H9 (cell line): Measurements from ENCODE around the gene GCNT2. TPM values are rescaled to one million over a fixed set of nuclear protein-coding genes. Genes with fewer than 3 reads are reported as not detected.

Source experiments
- DNase-seq: peaks from one replicate; pipeline ENCODE4 v3.0.0-alpha.2; 2017
- H2AFZ ChIP-seq: one replicate; pipeline ENCODE4 v1.6.1; 2013; ENCODE audit warnings: mild to moderate bottlenecking, low read length, control low read depth, moderate library complexity
- H2AK5ac ChIP-seq: 2 replicates; pipeline ENCODE4 v1.6.1; 2013; ENCODE audit warnings: low read length, control low read depth, mixed read lengths; ENCODE audit not compliant: insufficient read length
- H2BK120ac ChIP-seq: one replicate; pipeline ENCODE4 v1.6.1; 2013; ENCODE audit warnings: low read depth, mild to moderate bottlenecking, low read length, control low read depth, inconsistent platforms; ENCODE audit not compliant: poor library complexity, severe bottlenecking
- H2BK12ac ChIP-seq: 2 replicates; pipeline ENCODE4 v1.6.1; 2013; ENCODE audit warnings: low read length, control low read depth, mixed read lengths, low read depth; ENCODE audit not compliant: insufficient read length
- H2BK15ac ChIP-seq: 2 replicates; pipeline ENCODE4 v1.6.1; 2013; ENCODE audit warnings: low read depth, low read length, control low read depth
- H2BK20ac ChIP-seq: one replicate; pipeline ENCODE4 v1.6.1; 2013; ENCODE audit warnings: low read depth, mild to moderate bottlenecking, low read length, control low read depth, inconsistent platforms; ENCODE audit not compliant: poor library complexity, severe bottlenecking
- H2BK5ac ChIP-seq: 2 replicates; pipeline ENCODE4 v1.6.1; 2013; ENCODE audit warnings: low read length, control low read depth, mixed read lengths; ENCODE audit not compliant: insufficient read length
- H3K14ac ChIP-seq: 2 replicates; pipeline ENCODE4 v1.6.1; 2013; ENCODE audit warnings: low read length, control low read depth; ENCODE audit not compliant: insufficient read depth
- H3K18ac ChIP-seq: 2 replicates; pipeline ENCODE4 v1.6.1; 2013; ENCODE audit warnings: low read depth, mild to moderate bottlenecking, mixed read lengths, low read length, control low read depth; ENCODE audit not compliant: insufficient read length
- H3K23ac ChIP-seq: 2 replicates; pipeline ENCODE4 v1.6.1; 2013; ENCODE audit warnings: low read length, control low read depth, mixed read lengths, low read depth; ENCODE audit not compliant: insufficient read length
- H3K23me2 ChIP-seq: 2 replicates; pipeline ENCODE4 v1.6.1; 2013; ENCODE audit warnings: low read depth, mild to moderate bottlenecking, mixed read lengths, low read length, control low read depth; ENCODE audit not compliant: insufficient read length, poor library complexity, severe bottlenecking
- H3K27ac ChIP-seq: 2 replicates; pipeline ENCODE4 v1.5.1; 2013; ENCODE audit warnings: low read length, control low read depth, mixed read lengths, low read depth; ENCODE audit not compliant: insufficient read length
- H3K27me3 ChIP-seq: 2 replicates; pipeline ENCODE4 v1.6.1; 2013; ENCODE audit warnings: low read length, control low read depth, inconsistent platforms; ENCODE audit not compliant: insufficient read depth
- H3K4ac ChIP-seq: 2 replicates; pipeline ENCODE4 v1.6.1; 2013; ENCODE audit warnings: low read depth, mild to moderate bottlenecking, control low read depth, inconsistent platforms, low read length, moderate library complexity
- H3K4me1 ChIP-seq: 2 replicates; pipeline ENCODE4 v1.6.1; 2013; ENCODE audit warnings: low read length, control low read depth, inconsistent platforms; ENCODE audit not compliant: insufficient read depth
- H3K4me2 ChIP-seq: 2 replicates; pipeline ENCODE4 v1.6.1; 2013; ENCODE audit warnings: low read length, control low read depth, mixed read lengths; ENCODE audit not compliant: insufficient read length, insufficient read depth
- H3K56ac ChIP-seq: 2 replicates; pipeline ENCODE4 v1.6.1; 2013; ENCODE audit warnings: low read depth, mild to moderate bottlenecking, mixed read lengths, low read length, control low read depth; ENCODE audit not compliant: insufficient read length
- H3K79me1 ChIP-seq: 2 replicates; pipeline ENCODE4 v1.6.1; 2013; ENCODE audit warnings: low read depth, mild to moderate bottlenecking, moderate library complexity, low read length, control low read depth, inconsistent platforms; ENCODE audit not compliant: insufficient read depth, poor library complexity, severe bottlenecking
- H3K79me2 ChIP-seq: 2 replicates; pipeline ENCODE4 v1.6.1; 2013; ENCODE audit warnings: low read length, control low read depth, inconsistent platforms; ENCODE audit not compliant: insufficient read depth
- H3K9ac ChIP-seq: 2 replicates; pipeline ENCODE4 v1.6.1; 2013; ENCODE audit warnings: low read length, control low read depth, mixed read lengths; ENCODE audit not compliant: insufficient read length; ENCODE audit errors: extremely low read depth
- H3K9me3 ChIP-seq: one replicate; pipeline ENCODE4 v1.6.1; 2013; ENCODE audit warnings: low read depth, low read length, inconsistent platforms; ENCODE audit not compliant: control insufficient read depth
- H3T11ph ChIP-seq: one replicate; pipeline ENCODE4 v1.6.1; 2013; ENCODE audit warnings: mild to moderate bottlenecking, low read length, control low read depth, inconsistent platforms
- H4K20me1 ChIP-seq: one replicate; pipeline ENCODE4 v1.6.1; 2013; ENCODE audit not compliant: control insufficient read depth, insufficient read length, insufficient read depth
- H4K5ac ChIP-seq: 2 replicates; pipeline ENCODE4 v1.6.1; 2013; ENCODE audit warnings: low read depth, mild to moderate bottlenecking, mixed read lengths, low read length, control low read depth; ENCODE audit not compliant: insufficient read length
- H4K8ac ChIP-seq: replicated peaks from 2 replicates; pipeline ENCODE4 v1.6.1; 2013; ENCODE audit warnings: low read length, control low read depth, mixed read lengths, low read depth; ENCODE audit not compliant: insufficient read length
- H4K91ac ChIP-seq: 2 replicates; pipeline ENCODE4 v1.6.1; 2013; ENCODE audit warnings: low read depth, mild to moderate bottlenecking, moderate library complexity, mixed read lengths, low read length, control low read depth; ENCODE audit not compliant: insufficient read length
- H3K27ac Mint-ChIP-seq, 3 experiments: 2 replicates in 2 of 3; 3 replicates in 1 of 3; pipeline ENCODE4 v1.8.0; 2020 to 2021; ENCODE audit warnings: mixed read lengths in 3 of 3, mild to moderate bottlenecking in 1 of 3, moderate library complexity in 1 of 3
- H3K27me3 Mint-ChIP-seq: 2 replicates; pipeline ENCODE4 v1.8.0; 2021; ENCODE audit warnings: low read depth, mild to moderate bottlenecking, moderate library complexity, mixed read lengths
- H3K36me3 Mint-ChIP-seq, 3 experiments: 2 replicates in 2 of 3; 3 replicates in 1 of 3; pipeline ENCODE4 v1.8.0; 2020 to 2021; ENCODE audit warnings: low read depth in 3 of 3, mixed read lengths in 3 of 3; ENCODE audit not compliant: insufficient read depth in 1 of 3
- H3K4me1 Mint-ChIP-seq, 2 experiments: 2 replicates each; pipeline ENCODE4 v1.8.0; 2020; ENCODE audit warnings: mixed read lengths in 2 of 2
- H3K4me3 Mint-ChIP-seq, 2 experiments: 2 replicates in 1 of 2; 3 replicates in 1 of 2; pipeline ENCODE4 v1.8.0; 2020 to 2021; ENCODE audit warnings: mild to moderate bottlenecking in 2 of 2, mixed read lengths in 2 of 2, moderate library complexity in 1 of 2
- H3K9me3 Mint-ChIP-seq, 2 experiments: 2 replicates in 1 of 2; 3 replicates in 1 of 2; pipeline ENCODE4 v1.8.0; 2020; ENCODE audit warnings: mild to moderate bottlenecking in 2 of 2, mixed read lengths in 2 of 2, moderate library complexity in 1 of 2
- WGBS: extraction: QIAGEN DNeasy Blood & Tissue Kit; methylation state at CpG from one replicate; pipeline ENCODE4 v1.1.7; 2013; ENCODE audit warnings: missing lambda C conversion rate, low lambda C conversion rate, mixed read lengths; ENCODE audit not compliant: insufficient read length; ENCODE audit errors: extremely low coverage; 5-methylcytosine and 5-hydroxymethylcytosine counted together
- total RNA-seq: library from RNA; stranded (reverse); gene quantifications from 2 replicates; pipeline ENCODE4 v1.2.1, GENCODE V29; 2021
- TF ChIP-seq, protein P1 (sequence below): fragments of 200-600 bp; sonication (generic); conservative IDR thresholded peaks from 3 replicates; pipeline ENCODE4 v1.8.0; 2021; ENCODE audit warnings: antibody characterized with exemption, mild to moderate bottlenecking

Gene GCNT2
- total RNA-seq, 1 experiment from 2014 or later = 41.7 TPM

DNA sequence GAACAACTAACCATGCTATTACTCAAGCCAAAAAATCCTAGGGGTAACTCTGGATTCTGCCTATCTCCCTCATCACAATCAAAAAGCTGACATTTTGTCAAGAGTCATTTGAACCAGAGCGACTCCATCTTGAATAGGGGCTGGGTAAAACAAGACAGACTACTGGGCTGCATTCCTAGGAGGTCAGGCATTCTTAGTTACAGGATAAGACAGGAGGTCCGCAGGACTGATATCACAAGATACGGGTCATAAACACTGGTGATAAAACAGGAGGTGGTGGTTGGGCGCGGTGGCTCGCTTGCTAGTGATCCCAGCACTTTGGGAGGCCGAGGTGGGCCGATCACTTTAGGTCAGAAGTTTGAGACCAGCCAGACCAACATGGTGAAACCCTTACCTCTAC is 141.1 kb downstream of the GCNT2 start:
- Histone ChIP-seq H3K9ac (no peak overlapping the region), H4K5ac (no peak overlapping the region), H4K8ac (no peak overlapping the region), H4K20me1 (no peaks in the 10 kb centered on the region), H3K4me1 (no peaks in the 10 kb centered on the region), H2BK15ac (no peak overlapping the region), H3K18ac (no peak overlapping the region), H2AK5ac (no peak overlapping the region), H3K56ac (no peak overlapping the region), H3K4ac (no peak overlapping the region), H2BK12ac (no peak overlapping the region), H3K23ac (no peak overlapping the region), H3K79me1 (no peaks in the 10 kb centered on the region), H2BK5ac (no peak overlapping the region), H3K27me3 (no peaks in the 10 kb centered on the region), H3K23me2 (no peaks in the 10 kb centered on the region), H2BK20ac (no peak overlapping the region), H2AFZ (no peak overlapping the region), H3T11ph (no peak overlapping the region), H3K9me3 (no peaks in the 10 kb centered on the region), H3K27ac (no peak overlapping the region), H3K14ac (no peak overlapping the region), H3K4me2 (no peak overlapping the region), H3K79me2 (no peaks in the 10 kb centered on the region), H4K91ac (no peak overlapping the region), H2BK120ac (no peak overlapping the region)
- TF ChIP-seq, protein P1, sequence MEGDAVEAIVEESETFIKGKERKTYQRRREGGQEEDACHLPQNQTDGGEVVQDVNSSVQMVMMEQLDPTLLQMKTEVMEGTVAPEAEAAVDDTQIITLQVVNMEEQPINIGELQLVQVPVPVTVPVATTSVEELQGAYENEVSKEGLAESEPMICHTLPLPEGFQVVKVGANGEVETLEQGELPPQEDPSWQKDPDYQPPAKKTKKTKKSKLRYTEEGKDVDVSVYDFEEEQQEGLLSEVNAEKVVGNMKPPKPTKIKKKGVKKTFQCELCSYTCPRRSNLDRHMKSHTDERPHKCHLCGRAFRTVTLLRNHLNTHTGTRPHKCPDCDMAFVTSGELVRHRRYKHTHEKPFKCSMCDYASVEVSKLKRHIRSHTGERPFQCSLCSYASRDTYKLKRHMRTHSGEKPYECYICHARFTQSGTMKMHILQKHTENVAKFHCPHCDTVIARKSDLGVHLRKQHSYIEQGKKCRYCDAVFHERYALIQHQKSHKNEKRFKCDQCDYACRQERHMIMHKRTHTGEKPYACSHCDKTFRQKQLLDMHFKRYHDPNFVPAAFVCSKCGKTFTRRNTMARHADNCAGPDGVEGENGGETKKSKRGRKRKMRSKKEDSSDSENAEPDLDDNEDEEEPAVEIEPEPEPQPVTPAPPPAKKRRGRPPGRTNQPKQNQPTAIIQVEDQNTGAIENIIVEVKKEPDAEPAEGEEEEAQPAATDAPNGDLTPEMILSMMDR = no peak
- no peak for DNase-seq
- Mint-ChIP-seq H3K4me1 (peaks cover 0 to 6% of the 10 kb centered on the region in 2 experiments; a peak in 2 of 4 replicates), H3K9me3 (peaks cover 3 to 14% of the 10 kb centered on the region in 2 experiments; a peak in 3 of 5 replicates), H3K27me3 (peaks cover 6% of the 10 kb centered on the region), H3K27ac (no peak overlapping the region), H3K36me3 (peaks cover 0 to 2% (median 0%) of the 10 kb centered on the region in 3 experiments; a peak in 4 of 7 replicates), H3K4me3 (no peak overlapping the region)
- no CpG with 5 or more reads among the region's 8 CpGs for WGBS
